ENCODE results near the gene ZNF768. TPM values are rescaled to one million over a fixed set of nuclear protein-coding genes. Genes with fewer than 3 reads are reported as not detected.
"Not testable (repeated sequence)": the region's sequence is repeated elsewhere in the genome, so short reads cannot be mapped to it uniquely, and the experiment has no call there.

The ZNF768 gene
- total and polyA plus RNA-seq, 4 donors, result 22.3 to 40.2 (median 26.4) TPM

- Histone ChIP-seq H3K9me3 (ENCODE audit: control insufficient read depth, low read length) (no peaks in the 10 kb centered on the region), H3K4me3 (ENCODE audit: low read length in 2 of 2) (no peak overlapping the region), H3K4me1 (ENCODE audit: control insufficient read depth in 1 of 2, insufficient read depth in 2 of 2, low read length in 2 of 2) (no peaks in the 10 kb centered on the region), H3K27ac (ENCODE audit: low read depth in 1 of 2, low read length in 2 of 2) (no peak overlapping the region), H3K27me3 (ENCODE audit: control insufficient read depth in 1 of 2, insufficient read depth in 2 of 2, low read length in 1 of 2) (no peaks in the 10 kb centered on the region), H3K36me3 (ENCODE audit: control insufficient read depth in 1 of 2, insufficient read depth in 2 of 2, low read length in 1 of 2) (no peaks in the 10 kb centered on the region)
- ATAC-seq (ENCODE audit: low FRiP score) (no peak), DNase-seq (no peak)
- intact Hi-C loops (cut with DNase I), result no loop called here
- 77 to 79% methylated on average over 8 of the region's 8 CpGs for WGBS, 2 donors
Observed at GRCh38 chr16:30548416-30549253, 22.3 kb upstream of the ZNF768 start.

GRCh38 chr16:30546115-30546514 lies 19.7 kb upstream of the ZNF768 start:
- DNase-seq (no peak), ATAC-seq (ENCODE audit: low FRiP score) (no peak)
- 85 to 86% methylated on average over 8 of the region's 8 CpGs for WGBS, 2 donors

GRCh38 chr16:30543067-30543466 lies 16.7 kb upstream of the ZNF768 start:
- H3K9me3 ChIP-seq (ENCODE audit: control insufficient read depth, low read length), result no peaks in the 10 kb centered on the region
- ATAC-seq (ENCODE audit: low FRiP score) (no peak), DNase-seq (no peak)
- intact Hi-C loops (cut with DNase I), result no loop called here
- H3K36me3 ChIP-seq (ENCODE audit: control insufficient read depth in 1 of 2, insufficient read depth in 2 of 2, low read length in 1 of 2), result no peaks in the 10 kb centered on the region
- H3K27me3 ChIP-seq (ENCODE audit: control insufficient read depth in 1 of 2, insufficient read depth in 2 of 2, low read length in 1 of 2), result no peaks in the 10 kb centered on the region
- WGBS, 2 donors, result 76 to 81% methylated on average over 5 of the region's 5 CpGs
- no peak overlapping the region for H3K4me3 ChIP-seq (ENCODE audit: low read length in 2 of 2)
- no peak overlapping the region for H3K27ac ChIP-seq (ENCODE audit: low read depth in 1 of 2, low read length in 2 of 2)
- H3K4me1 ChIP-seq (ENCODE audit: control insufficient read depth in 1 of 2, insufficient read depth in 2 of 2, low read length in 2 of 2), result no peaks in the 10 kb centered on the region

More at GRCh38 chr16:30546115-30546514, 19.7 kb upstream of the ZNF768 start:
- H3K4me3 ChIP-seq (ENCODE audit: low read length in 2 of 2), result no peak overlapping the region
- no peaks in the 10 kb centered on the region for H3K36me3 ChIP-seq (ENCODE audit: control insufficient read depth in 1 of 2, insufficient read depth in 2 of 2, low read length in 1 of 2)
- intact Hi-C loops (cut with DNase I), result no loop called here
- no peaks in the 10 kb centered on the region for H3K27me3 ChIP-seq (ENCODE audit: control insufficient read depth in 1 of 2, insufficient read depth in 2 of 2, low read length in 1 of 2)
- H3K27ac ChIP-seq (ENCODE audit: low read depth in 1 of 2, low read length in 2 of 2), result no peak overlapping the region
- H3K9me3 ChIP-seq (ENCODE audit: control insufficient read depth, low read length), result no peaks in the 10 kb centered on the region
- H3K4me1 ChIP-seq (ENCODE audit: control insufficient read depth in 1 of 2, insufficient read depth in 2 of 2, low read length in 2 of 2), result no peaks in the 10 kb centered on the region

- intact Hi-C loops (cut with DNase I), result no loop called here
- no peaks in the 10 kb centered on the region for H3K4me1 ChIP-seq (ENCODE audit: control insufficient read depth in 1 of 2, insufficient read depth in 2 of 2, low read length in 2 of 2)
- no peaks in the 10 kb centered on the region for H3K9me3 ChIP-seq (ENCODE audit: control insufficient read depth, low read length)
- WGBS, 2 donors, result 54 to 56% methylated on average over 10 of the region's 10 CpGs
- no peaks in the 10 kb centered on the region for H3K27me3 ChIP-seq (ENCODE audit: control insufficient read depth in 1 of 2, insufficient read depth in 2 of 2, low read length in 1 of 2)
- H3K4me3 ChIP-seq (ENCODE audit: low read length in 2 of 2), result no peak overlapping the region
- ATAC-seq (ENCODE audit: low FRiP score) (no peak), DNase-seq (no peak)
- H3K36me3 ChIP-seq (ENCODE audit: control insufficient read depth in 1 of 2, insufficient read depth in 2 of 2, low read length in 1 of 2), result no peaks in the 10 kb centered on the region
- no peak overlapping the region for H3K27ac ChIP-seq (ENCODE audit: low read depth in 1 of 2, low read length in 2 of 2)
Observed at GRCh38 chr16:30541502-30542329, 15.3 kb upstream of the ZNF768 start.

GRCh38 chr16:30540916-30541464 lies 14.6 kb upstream of the ZNF768 start:
- DNase-seq; H3K4me1 ChIP-seq (ENCODE audit: control insufficient read depth in 1 of 2, insufficient read depth in 2 of 2, low read length in 2 of 2); H3K27me3 ChIP-seq (ENCODE audit: control insufficient read depth in 1 of 2, insufficient read depth in 2 of 2, low read length in 1 of 2); H3K4me3 ChIP-seq (ENCODE audit: low read length in 2 of 2); intact Hi-C loops (cut with DNase I); H3K9me3 ChIP-seq (ENCODE audit: control insufficient read depth, low read length); H3K27ac ChIP-seq (ENCODE audit: low read depth in 1 of 2, low read length in 2 of 2); H3K36me3 ChIP-seq (ENCODE audit: control insufficient read depth in 1 of 2, insufficient read depth in 2 of 2, low read length in 1 of 2); ATAC-seq (ENCODE audit: low FRiP score): not testable (repeated sequence)
- WGBS, 2 donors, result 64 to 70% methylated on average over 9 of the region's 9 CpGs

GRCh38 chr16:30539986-30540526 lies 13.7 kb upstream of the ZNF768 start:
- not testable (repeated sequence) for H3K9me3 ChIP-seq (ENCODE audit: control insufficient read depth, low read length); H3K4me1 ChIP-seq (ENCODE audit: control insufficient read depth in 1 of 2, insufficient read depth in 2 of 2, low read length in 2 of 2); ATAC-seq (ENCODE audit: low FRiP score); H3K27me3 ChIP-seq (ENCODE audit: control insufficient read depth in 1 of 2, insufficient read depth in 2 of 2, low read length in 1 of 2); H3K4me3 ChIP-seq (ENCODE audit: low read length in 2 of 2); H3K27ac ChIP-seq (ENCODE audit: low read depth in 1 of 2, low read length in 2 of 2); H3K36me3 ChIP-seq (ENCODE audit: control insufficient read depth in 1 of 2, insufficient read depth in 2 of 2, low read length in 1 of 2); DNase-seq
- 89% methylated on average over 13 of the region's 13 CpGs for WGBS, 2 donors
- intact Hi-C loops (cut with DNase I), result loop anchor here in 1 of 2 donors (10.0 kb wide), 1 partner anchor 45 kb away; the partner anchor contains the start of gene ZNF785

GRCh38 chr16:30539000-30539964 lies 12.9 kb upstream of the ZNF768 start:
- ATAC-seq (ENCODE audit: low FRiP score), result no peak
- Histone ChIP-seq H3K27ac (ENCODE audit: low read depth in 1 of 2, low read length in 2 of 2) (no peak overlapping the region), H3K36me3 (ENCODE audit: control insufficient read depth in 1 of 2, insufficient read depth in 2 of 2, low read length in 1 of 2) (no peaks in the 10 kb centered on the region), H3K9me3 (ENCODE audit: control insufficient read depth, low read length) (no peaks in the 10 kb centered on the region), H3K4me1 (ENCODE audit: control insufficient read depth in 1 of 2, insufficient read depth in 2 of 2, low read length in 2 of 2) (no peaks in the 10 kb centered on the region), H3K4me3 (ENCODE audit: low read length in 2 of 2) (no peak overlapping the region), H3K27me3 (ENCODE audit: control insufficient read depth in 1 of 2, insufficient read depth in 2 of 2, low read length in 1 of 2) (no peaks in the 10 kb centered on the region)
- intact Hi-C loops (cut with DNase I), result loop anchor here in 1 of 2 donors (10.0 kb wide), 1 partner anchor 46 kb away; the partner anchor contains the start of gene ZNF785
- no peak for DNase-seq
- WGBS, 2 donors, result 83 to 90% methylated on average over 8 of the region's 8 CpGs

All from aorta (tissue), 5 donors.